ENCODE measurements around the gene SSBP1.
"Not testable (repeated sequence)": the region's sequence is repeated elsewhere in the genome, so short reads cannot be mapped to it uniquely, and the experiment has no call there.

Gene SSBP1

DNA sequence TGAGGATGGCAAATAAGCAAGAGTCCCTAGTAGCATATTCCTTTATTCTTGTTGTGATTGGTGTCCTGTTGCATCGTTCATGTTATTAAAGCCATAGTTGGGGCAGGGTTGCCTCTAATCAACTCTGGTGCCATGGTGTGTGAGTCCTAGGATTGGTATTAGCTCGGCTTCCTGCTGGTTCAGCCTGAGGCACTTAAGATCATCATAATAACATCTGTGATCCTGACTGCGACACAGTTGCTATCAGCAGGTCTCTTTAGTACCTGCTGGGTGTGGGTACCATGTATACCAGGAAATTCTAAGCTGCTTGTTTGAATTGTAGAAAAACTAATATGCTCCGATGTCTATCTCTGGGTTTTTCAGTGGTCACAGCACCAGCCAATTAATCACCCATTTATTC is 28.4 kb upstream of the SSBP1 start:
- no peak for DNase-seq

DNA sequence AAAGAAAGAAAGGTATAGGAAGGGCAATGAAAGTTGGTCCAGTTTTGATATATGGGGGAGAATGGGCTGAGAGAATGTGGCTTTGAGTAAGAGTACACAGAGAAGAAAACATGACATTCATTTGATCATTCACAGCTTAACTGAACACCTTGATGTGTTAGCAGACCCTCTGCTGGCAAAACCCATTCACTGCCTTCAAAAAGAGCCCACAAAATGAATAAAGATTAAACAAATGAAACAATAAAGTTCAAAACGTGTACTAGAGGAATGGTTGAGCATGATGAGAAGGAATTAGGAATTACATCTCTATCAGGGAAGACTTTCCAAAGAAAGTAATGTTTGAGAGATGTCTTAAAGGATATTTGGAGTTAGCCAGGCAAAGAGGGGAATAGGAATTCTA is 27.9 kb upstream of the SSBP1 start:
- no peak for DNase-seq

DNA sequence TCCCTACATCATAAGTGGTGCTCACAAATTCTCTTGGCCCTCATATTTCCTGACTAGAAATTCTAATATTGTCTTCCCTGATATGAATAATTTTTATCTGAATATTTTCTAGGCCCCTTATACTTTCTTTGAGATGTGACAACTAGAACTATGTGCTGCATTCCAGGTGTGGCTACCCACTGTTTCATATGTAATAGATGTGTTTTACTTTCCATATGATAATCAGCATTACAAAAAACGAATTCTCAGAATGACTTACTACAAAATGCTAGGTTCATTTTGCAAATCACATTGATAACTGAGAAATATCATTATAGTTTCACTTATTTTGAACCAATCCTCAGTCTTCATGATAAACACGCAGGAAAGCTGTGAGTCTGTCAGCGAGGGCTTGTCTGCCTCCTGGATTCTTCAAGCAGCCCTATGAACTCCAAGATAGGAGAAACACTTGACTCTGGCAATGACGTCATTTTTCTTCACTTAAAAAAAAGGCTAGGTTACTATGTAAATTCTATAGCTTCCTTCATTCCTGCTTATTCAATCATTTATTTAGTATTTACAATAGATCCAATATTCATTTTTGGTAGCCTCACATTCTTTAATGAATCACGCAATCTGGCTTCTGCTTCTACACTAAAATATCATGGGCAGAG is 25.4 kb upstream of the SSBP1 start:
- no peak for DNase-seq

DNA sequence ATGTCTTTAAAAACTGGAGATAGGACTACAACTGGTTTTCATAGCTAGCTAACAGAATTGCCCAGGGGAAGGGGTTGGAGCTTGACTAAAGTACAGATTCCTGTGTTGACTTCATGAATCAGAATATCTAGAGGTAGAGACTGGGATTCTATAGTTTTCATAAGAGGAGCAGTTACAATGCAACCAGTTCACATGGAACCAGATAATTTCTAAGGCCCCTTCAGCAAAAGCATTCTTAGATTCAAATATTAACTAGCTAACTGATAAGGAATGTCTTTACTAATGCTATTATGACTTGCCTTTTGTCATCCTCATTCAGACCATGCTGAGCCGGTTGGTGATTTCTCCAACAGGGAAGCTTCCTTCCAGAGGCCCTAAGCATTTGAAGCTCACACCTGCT is 24.3 kb upstream of the SSBP1 start:
- DNase-seq = no peak

DNA sequence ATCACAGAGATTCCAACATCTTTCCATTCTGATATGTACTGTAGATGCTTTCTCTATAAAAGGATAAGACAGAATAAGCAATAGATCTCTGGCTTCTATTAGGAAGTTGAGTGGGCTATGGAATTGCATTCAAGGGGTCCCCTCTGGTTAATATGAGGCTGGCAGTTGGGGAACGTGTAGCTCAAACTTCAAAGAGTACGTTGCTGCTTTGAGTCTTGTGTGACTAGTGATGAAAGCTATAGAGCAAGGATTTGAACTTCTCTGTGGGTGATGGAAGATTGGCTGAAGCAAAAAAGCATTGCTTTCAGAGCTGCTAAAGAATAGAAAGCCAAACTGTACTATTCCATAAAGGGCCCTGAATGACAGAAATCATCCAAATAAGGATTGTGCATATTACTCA is 23.6 kb upstream of the SSBP1 start:
- DNase-seq = no peak

DNA sequence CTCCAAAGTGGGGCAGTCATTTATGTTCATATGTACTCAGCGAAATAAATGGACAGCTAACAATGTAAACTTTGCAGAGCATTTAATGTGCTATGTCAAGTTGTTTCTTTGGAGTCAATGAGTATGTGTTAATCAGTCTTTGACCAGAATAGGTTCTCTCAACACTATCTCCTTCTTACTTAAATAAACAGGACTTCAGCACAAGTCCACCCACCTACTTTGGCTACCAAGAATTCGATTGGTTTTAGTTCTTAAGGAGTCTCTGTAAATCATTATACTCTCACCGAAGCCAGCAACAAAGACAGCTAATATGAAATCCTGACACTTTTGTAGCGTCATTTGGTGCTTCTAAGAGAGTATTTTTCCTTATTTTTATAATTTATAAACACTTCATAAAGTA is 23.1 kb upstream of the SSBP1 start:
- DNase-seq = no peak

DNA sequence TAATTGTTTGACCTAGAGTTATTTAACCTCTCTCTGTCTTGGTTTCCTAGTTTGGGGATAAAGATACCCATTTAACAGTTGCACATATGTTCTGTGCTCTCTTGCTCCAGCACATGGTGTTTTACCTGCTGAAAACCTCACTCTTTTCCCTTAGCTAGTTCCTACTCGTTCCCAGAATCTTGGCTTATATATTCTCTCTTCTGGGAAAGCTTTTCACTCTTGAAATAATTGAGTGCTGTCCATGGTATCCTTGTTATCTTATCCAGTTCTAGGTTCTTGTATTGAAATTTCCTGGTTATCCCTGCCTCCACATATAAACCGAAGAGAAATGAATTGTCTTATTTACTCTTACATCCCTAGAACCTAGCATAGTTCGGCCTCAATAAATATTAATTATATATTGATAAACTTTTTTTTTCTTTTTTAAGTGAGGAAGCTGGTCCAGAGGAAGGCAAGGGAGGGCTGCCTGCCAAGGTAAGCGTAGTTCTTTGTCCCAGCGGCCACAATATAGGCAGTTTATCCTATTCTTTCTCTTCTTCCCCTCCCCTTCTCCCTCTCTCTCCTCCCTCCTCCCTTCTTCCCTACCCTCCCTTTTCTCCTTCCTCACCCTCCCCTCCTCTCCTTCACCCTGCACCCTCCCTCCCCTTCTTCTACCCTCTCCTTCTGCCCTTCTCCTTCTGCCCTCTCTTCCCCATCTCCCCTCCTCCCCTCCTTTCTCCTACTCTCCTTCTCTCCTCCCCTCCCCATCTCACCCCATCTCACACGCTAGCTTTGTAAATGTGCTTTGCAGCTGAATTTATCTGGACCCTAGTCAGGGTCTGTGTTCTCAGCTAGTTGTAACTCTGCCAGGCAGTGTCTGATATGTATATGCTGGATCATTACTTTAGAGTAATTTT is 22.1 kb upstream of the SSBP1 start:
- no peak for DNase-seq

DNA sequence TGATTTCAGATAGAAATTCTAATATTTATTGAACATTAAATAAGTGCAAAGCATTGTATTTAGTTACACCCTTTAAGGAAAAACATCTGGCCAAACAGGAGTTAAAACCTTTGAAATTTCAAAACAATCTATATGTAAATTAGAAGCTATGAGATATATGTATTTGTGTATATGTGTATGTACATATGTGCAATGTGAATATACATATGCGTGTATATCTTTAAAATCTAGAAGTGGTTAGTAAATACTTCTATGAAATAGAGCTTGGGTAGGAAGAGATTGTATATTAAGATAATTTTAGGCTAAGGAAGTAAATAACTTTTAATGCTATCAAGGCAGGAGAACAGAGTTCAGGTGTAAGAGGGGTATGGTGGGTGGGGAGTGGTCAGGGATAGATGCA is 20.7 kb upstream of the SSBP1 start:
- no peak for DNase-seq

DNA sequence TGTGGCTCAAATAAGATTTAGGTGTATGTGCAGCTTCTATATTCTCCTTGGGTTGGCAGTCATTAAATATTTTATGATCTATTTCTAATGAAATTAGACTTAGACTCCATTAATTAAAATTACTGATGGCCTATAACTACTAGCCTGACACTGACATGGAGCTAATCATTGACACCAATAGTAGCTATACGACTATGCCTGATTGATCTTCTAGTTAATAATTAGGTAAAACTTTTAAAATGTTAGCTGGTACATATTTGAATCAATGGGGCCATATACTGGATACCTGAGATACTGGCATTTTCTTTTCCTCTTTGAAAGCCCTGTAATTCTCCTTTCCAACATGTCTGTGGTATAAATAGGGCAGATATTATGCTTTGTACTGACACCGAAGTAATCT is 15.6 kb upstream of the SSBP1 start:
- DNase-seq = no peak

DNA sequence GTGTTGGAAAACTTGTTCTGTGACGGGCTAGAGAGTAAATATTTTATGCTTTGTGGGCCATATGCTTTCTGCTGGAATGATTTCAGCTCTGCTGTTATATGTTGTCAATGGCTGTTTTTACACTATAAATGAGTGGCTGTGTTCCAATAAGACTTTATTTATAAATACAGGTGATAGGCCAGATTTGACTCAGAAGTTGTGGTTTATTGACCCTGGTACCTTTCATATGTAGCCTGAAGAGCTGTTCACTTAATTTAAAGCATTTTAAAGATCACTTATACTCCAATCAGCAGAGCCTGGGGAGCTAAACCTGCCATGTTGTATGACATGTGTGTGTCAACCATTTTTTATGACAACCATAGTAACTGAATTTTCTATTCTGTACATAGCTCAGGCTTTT is 9.1 kb upstream of the SSBP1 start:
- DNase-seq = no peak

DNA sequence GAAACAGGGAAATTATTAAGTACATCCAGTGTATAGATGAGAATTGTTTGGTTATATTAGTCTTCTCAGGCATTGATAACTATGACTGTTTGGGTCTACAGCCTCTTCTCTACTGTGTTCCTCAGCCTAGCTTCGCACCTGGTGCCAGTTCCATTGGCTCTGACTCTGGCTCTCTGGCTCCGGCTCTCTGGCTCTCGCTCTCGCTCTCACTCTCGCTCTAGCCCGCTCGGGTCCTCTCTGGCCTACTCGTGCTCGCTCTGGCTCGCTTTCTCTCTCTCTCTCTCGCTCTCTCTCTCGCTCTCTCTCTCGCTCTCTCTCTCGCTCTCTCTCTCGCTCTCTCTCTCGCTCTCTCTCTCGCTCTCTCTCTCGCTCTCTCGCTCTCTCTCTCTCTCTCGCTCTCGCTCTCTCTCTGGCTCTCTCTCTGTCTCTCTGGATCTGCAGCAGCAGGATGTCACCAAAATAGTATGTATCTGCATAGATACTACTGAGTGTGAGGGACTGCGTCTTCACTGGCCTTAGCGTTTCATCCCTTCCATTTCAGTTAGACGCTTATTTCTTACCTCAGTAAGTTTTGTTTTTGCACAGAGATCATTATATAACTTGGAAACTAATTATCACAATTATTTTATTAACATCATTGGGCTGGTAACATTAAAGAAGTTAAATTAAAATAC is 6.5 kb upstream of the SSBP1 start:
- DNase-seq = no peak

DNA sequence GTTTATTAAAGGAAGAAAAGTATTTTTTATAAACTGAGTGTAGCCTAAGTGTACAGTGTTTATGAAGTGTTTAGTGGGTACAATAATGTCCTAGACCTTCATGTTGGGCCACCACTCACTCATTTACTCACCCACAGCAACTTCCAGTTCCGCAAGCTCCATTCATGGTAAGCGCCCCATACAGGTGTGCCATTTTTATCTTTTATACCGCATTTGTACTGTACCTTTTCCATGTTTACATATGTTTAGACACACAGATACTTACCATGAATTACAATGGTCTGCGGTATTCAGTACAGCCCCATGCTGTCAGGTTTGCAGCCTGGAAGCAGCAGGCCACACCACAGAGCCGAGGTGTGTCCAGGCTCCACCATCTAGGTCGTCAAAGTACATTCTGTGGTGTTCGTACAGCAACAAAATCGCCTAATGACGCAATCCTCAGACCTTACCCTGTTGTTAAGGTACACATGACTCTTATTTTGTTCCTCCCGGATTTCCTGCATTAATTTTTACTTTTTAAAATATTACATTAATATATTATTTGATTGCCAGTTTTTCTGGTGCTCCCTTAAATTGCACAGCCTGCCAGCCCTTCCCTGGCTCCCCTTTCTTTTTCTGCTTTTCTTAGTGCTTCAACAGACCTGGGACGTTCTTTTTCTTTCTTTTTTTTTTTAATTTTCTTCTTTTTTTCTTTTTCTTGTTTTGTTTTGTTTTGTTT is 881 bp upstream of the SSBP1 start:
- DNase-seq = no peak

DNA sequence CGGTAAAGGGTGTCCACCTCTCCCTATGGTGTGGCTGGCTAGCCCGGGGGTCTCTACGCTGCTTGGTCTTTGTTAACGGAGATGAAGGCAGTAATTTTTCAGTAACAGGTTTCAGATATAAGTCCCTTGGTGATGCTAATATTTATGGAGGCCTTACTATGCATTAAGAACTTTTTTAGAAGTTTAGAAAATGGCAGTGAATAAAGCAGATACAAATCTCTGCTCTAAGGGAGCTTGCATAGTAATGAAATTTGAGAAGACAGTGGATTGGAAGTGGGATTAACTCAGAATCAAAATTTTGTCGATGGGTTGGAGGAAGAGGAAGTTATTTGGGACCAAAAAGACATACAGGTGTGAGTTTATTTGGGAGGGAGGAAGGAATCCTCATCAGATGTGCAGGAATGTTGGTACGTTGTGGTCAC is 445 bp downstream of the SSBP1 start:
- DNase-seq = no peak

DNA sequence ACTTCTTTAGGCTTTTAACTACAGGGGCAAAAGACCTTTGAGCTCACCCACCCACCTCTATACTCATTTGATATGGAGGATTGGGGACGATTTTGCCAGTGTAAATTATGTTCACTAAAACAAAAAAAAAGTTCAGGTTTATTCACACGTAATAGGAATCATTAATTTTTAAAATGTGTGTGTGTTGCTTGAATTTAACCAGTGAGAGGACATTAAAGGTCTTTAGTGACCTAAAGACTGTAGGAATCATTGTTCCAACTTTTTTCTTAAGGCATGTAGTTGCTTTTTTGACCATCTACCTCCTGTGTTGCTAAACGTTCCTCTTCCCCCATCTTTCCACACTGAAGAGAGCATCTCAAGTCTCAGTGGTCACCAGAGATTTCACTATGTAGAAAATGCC is 1.1 kb downstream of the SSBP1 start:
- no peak for DNase-seq

DNA sequence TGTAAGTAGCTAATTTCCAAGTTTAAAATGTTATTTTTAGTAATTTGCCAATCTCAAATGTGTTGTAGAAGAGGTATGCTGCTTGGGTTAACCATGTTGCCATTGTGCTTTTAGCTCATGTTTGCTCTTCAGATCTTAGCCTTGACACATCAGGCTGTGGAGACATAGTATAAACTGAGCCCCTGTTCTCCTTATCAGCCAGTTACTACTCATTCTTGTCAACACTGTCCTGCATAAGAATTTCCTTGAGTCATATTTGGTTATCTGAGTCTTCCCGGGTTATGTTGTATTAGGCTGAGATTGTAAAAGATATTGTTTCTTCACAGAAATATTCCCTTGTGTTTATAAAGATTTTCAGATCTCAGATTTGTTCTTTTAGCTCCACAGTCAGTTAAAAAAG is 4.1 kb downstream of the SSBP1 start:
- no peak for DNase-seq

DNA sequence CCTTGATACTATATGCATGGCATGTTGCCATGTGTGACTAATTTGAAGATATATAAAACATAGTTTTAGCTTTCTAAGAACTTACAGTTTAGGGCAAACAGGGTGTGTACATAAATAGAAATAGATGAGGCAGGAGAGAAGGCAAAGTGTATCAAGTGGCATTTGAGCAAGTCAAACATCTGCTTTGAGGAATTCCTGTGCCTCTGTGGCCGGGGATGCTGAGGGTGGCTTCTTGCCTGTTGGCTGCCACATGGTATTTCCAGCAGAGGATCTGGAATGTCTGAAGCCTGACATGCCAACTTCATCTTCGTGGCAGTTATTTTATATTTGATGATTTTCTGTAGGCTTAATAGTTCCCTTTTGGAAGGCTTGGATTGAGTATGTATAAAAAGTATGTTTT is 6.0 kb downstream of the SSBP1 start:
- no peak for DNase-seq

DNA sequence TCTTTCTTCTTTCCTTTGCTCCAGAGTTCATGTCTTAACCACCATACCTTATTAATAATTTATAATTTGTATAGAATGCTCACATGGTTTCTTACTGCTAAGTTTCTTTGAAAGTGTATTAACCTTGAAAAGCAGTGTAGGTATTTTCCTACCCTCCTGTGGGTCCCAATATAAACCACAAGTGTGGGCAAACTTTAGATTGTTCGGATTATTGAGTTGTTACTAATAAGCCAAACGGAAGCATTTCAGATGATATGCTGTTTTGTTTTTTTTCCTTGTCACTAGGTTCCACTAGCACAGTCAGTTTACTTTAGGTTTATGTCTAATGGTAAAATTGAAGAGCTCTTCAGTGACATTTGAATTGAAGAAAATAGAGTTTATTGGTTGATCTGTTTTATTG is 10.2 kb downstream of the SSBP1 start:
- no peak for DNase-seq

DNA sequence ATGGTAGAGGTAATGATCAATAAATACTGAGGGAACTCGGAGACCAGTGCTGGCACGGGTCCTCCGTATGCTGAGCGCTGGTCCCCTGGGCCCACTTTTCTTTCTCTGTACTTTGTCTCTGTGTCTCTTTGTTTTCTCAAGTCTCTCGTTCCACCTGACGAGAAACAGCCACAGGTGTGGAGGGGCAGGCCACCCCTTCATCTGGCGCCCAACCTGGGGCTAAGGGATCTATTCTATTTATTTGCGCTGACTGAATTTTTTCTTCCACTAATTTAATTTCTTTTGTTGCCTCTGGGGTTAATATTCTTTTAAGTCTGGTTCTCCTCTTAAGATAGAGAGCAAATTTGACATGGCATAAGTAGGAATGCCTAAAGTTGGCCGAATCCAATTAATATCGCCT is 13.7 kb downstream of the SSBP1 start:
- DNase-seq = peak; percentile 26

DNA sequence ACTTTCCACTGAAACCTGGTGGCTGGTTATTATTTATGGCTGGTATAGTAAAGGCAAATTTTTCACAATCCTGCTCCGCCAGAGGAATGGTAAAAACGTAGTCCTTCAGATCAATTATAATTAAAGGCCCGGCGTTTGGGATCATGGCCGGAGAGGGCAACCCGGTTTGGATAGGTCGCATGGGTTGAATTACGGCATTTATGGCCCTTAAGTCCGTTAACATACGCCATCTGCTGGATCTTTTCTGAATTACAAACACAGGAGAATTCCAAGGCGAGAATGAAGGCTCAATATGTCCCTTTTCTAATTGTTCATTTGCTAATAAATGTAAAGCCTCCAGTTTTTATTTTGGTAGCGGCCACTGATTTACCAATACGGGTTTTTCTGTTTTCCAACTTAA is 14.5 kb downstream of the SSBP1 start:
- no peak for DNase-seq

DNA sequence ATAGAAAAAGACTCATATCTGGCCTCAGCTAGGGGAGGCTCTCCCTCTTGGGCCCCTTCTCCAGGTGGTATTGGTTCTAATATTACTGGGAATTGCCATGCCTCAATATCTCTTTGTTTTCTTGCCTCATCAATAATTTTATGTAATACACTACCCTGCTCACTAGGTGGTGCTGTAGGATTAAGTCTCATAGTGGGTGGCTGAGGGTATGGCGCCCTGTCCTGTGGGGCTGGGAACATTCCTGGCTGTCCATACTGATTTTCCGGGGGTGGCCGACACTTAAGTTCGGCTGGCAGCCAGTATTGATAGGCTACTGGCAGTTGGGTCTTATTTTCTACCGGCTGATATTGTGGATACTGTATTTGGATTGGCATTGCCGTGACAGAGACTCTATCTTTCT is 16.8 kb downstream of the SSBP1 start:
- DNase-seq = no peak

DNA sequence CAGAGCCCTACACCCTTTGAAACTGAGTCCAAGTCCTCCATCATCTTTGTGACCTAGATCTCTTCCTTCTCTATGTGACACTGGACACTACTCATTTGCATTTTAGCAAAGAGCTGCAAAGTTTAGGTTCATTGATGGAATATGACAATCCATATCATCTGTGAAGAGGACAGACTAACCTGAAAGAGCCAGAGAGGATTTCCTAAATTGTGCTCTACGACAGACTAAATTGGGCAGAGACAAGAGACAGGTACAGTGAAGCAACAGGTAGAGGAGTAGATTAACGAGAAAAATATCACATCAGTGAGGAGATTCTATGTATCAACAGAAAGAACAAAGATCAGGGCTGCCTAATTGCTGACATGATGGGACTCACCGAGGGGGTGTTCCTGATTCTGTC is 25.6 kb downstream of the SSBP1 start, which contains the start of gene TAS2R3:
TAS2R3 (plus strand) TSS at position 301 of the 400 bp plus-strand sequence; CDS start at position 363, 62 bp downstream.
- DNase-seq = no peak

DNA sequence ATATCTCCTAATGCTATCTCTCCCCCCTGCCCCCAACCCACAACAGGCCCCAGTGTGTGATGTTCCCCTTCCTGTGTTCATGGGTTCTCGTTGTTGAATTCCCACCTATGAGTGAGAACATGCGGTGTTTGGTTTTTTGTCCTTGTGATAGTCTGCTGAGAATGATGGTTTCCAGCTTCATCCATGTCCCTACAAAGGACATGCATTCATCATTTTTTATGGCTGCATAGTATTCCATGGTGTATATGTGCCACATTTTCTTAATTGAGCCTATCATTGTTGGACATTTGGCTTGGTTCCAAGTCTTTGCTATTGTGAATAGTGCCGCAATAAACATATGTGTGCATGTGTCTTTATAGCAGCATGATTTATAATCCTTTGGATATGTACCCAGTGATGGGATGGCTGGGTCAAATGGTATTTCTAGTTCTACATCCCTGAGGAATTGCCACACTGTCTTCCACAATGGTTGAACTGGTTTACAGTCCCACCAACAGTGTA is 32.0 kb downstream of the SSBP1 start:
- not testable (repeated sequence) for DNase-seq

DNA sequence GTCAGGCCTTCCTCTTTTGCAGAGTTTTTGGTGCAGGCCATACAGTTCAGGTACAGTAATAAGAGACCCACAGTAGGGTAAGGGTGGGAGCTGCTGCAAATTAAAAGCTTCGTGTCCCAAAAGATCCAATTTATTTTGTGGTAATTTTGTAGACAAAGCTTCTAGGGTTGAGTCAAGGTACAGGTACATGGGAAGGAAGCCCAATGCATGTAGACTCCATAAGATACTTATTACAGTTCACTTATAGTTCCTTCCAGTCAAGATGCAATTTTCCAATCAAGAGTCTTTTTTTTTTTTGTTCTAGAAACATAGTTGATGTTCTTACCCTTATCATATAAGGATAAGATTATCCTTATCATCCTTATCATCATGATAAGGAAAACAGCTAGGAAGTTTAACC is 38.2 kb downstream of the SSBP1 start, which contains the start of gene TAS2R4:
TAS2R4 (plus strand) TSS at position 301 of the 400 bp plus-strand sequence. CDS start 1,815 bp downstream, outside the sequence.
- DNase-seq = no peak
